Adrenal gland (tissue), 5 donors: ENCODE results near the gene RMDN3.

ENCODE experiments used
- CTCF ChIP-seq, 6 experiments: fragments of 450-650 bp in 4 of 6; fragments of 200-600 bp in 2 of 6; sonication (generic) in 1 of 6; IDR thresholded peaks; 1 replicate in 5 of 6; 2 replicates in 1 of 6; pipeline versions ENCODE4 v1.5.1 to v1.8.0; 2016 to 2021; ENCODE audit warnings: antibody characterized with exemption in 6 of 6, mild to moderate bottlenecking in 2 of 6, moderate library complexity in 1 of 6
- POLR2A ChIP-seq, 2 donors: fragments of 450-650 bp; IDR thresholded peaks; one replicate each; pipeline ENCODE4 v1.6.1; 2017; ENCODE audit warnings: antibody characterized with exemption in 2 of 2, mild to moderate bottlenecking in 2 of 2, moderate library complexity in 1 of 2
- donor health status: DM: no; HTN: no; CAD: no.

- TF ChIP-seq CTCF (IDR thresholded peaks at IDR 0.05), result peak in 4 of 6 experiments; percentile 39 to 62 (median 50)
- TF ChIP-seq POLR2A (IDR thresholded peaks at IDR 0.05), result no peak
These were observed 27.7 kb upstream of the RMDN3 start for GRCh38 chr15:40782609-40783227.
